H1 (cell line): ENCODE results near the gene ZNRF3. TPM values are rescaled to one million over a fixed set of nuclear protein-coding genes. Genes with fewer than 3 reads are reported as not detected.
"Not testable (repeated sequence)": the region's sequence is repeated elsewhere in the genome, so short reads cannot be mapped to it uniquely, and the experiment has no call there.

Experiments
- CTCF ChIA-PET: fragments of 300-600 bp; sonication (Branson Sonifier 250); formaldehyde crosslinking; loops from one replicate; lab custom pipeline; 2021; ENCODE audit not compliant: partially characterized antibody; lab: Charles Lee
- POLR2A ChIA-PET: fragments of 300-600 bp; sonication (Branson Sonifier 250); formaldehyde crosslinking; loops from one replicate; lab custom pipeline; 2021; ENCODE audit warnings: inconsistent platforms; ENCODE audit not compliant: partially characterized antibody; lab: Charles Lee
- DNase-seq, 2 experiments: peaks; one replicate each; pipeline versions ENCODE4 v3.0.0 to v3.0.0-alpha.2; 2010 to 2022; ENCODE audit warnings: low spot score in 2 of 2, low read depth in 1 of 2, mixed read lengths in 1 of 2
- FAIRE-seq: peaks from 2 replicates; lab custom pipeline; 2011; peaks lifted over from hg19 to GRCh38; lab: Jason Lieb, UNC
- H2AFZ ChIP-seq: 2 replicates; pipeline ENCODE4 v1.8.1; 2012; ENCODE audit warnings: low read length, inconsistent platforms
- H2AK5ac ChIP-seq: 2 replicates; pipeline ENCODE4 v1.6.1; 2013; ENCODE audit warnings: low read depth, low read length
- H2BK120ac ChIP-seq: replicated peaks from 2 replicates; pipeline ENCODE3; 2013; ENCODE audit warnings: low read depth, low read length, inconsistent platforms
- H2BK12ac ChIP-seq: 2 replicates; pipeline ENCODE4 v1.6.1; 2013; ENCODE audit warnings: low read depth, low read length
- H2BK15ac ChIP-seq: 2 replicates; pipeline ENCODE4 v1.6.1; 2013; ENCODE audit warnings: low read length
- H2BK20ac ChIP-seq: 2 replicates; pipeline ENCODE4 v1.6.1; 2013; ENCODE audit warnings: low read length
- H2BK5ac ChIP-seq: 2 replicates; pipeline ENCODE4 v1.6.1; 2013; ENCODE audit warnings: low read depth, low read length
- H3K14ac ChIP-seq: 2 replicates; pipeline ENCODE4 v1.6.1; 2013; ENCODE audit warnings: inconsistent platforms; ENCODE audit not compliant: insufficient read length
- H3K18ac ChIP-seq: 2 replicates; pipeline ENCODE4 v1.6.1; 2013; ENCODE audit warnings: low read length; ENCODE audit errors: extremely low read depth
- H3K23ac ChIP-seq: 2 replicates; pipeline ENCODE4 v1.6.1; 2013; ENCODE audit warnings: inconsistent platforms; ENCODE audit not compliant: insufficient read length
- H3K23me2 ChIP-seq: 2 replicates; pipeline ENCODE4 v1.6.1; 2013; ENCODE audit warnings: low read depth, low read length
- H3K27ac ChIP-seq: 2 replicates; pipeline ENCODE4 v1.6.1; 2011; ENCODE audit warnings: low read depth, low read length, inconsistent platforms
- H3K27me3 ChIP-seq, 4 experiments: replicated peaks in 1 of 4; 1 replicate in 1 of 4; 2 replicates in 3 of 4; pipeline versions ENCODE4 v1.6.1 to v1.8.1; 2011 to 2013; ENCODE audit warnings: low read length in 3 of 4, mild to moderate bottlenecking in 3 of 4, inconsistent platforms in 2 of 4, mixed read lengths in 2 of 4, moderate library complexity in 1 of 4; ENCODE audit not compliant: control insufficient read depth in 3 of 4, insufficient read depth in 3 of 4; ENCODE audit errors: extremely low read depth in 1 of 4
- H3K36me3 ChIP-seq, 4 experiments: 2 replicates each; pipeline versions ENCODE4 v1.6.1 to v1.8.1; 2011 to 2013; ENCODE audit warnings: mild to moderate bottlenecking in 4 of 4, low read length in 3 of 4, moderate library complexity in 2 of 4, control low read depth in 1 of 4, inconsistent platforms in 1 of 4; ENCODE audit not compliant: insufficient read depth in 4 of 4, control insufficient read depth in 2 of 4
- H3K4ac ChIP-seq: replicated peaks from 2 replicates; pipeline ENCODE3; 2013; ENCODE audit warnings: low read length, low read depth, mixed read lengths, inconsistent platforms; ENCODE audit not compliant: insufficient read length
- H3K4me1 ChIP-seq, 4 experiments: replicated peaks in 1 of 4; 1 replicate in 1 of 4; 2 replicates in 3 of 4; pipeline versions ENCODE4 v1.6.1 to v1.8.1; 2011 to 2013; ENCODE audit warnings: low read length in 3 of 4, inconsistent platforms in 2 of 4, mixed read lengths in 1 of 4; ENCODE audit not compliant: insufficient read depth in 4 of 4, control insufficient read depth in 3 of 4
- H3K4me2 ChIP-seq, 2 experiments: 2 replicates each; pipeline versions ENCODE4 v1.6.1 to v1.8.1; 2011 to 2013; ENCODE audit warnings: low read depth in 2 of 2, low read length in 2 of 2, control low read depth in 1 of 2, inconsistent platforms in 1 of 2, mild to moderate bottlenecking in 1 of 2; ENCODE audit not compliant: insufficient read depth in 1 of 2
- H3K4me3 ChIP-seq, 4 experiments: fragments of 200-600, 300-600 bp in 1 of 4; sonication (generic), shearing (Covaris generic), sonication (Bioruptor Twin) in 1 of 4; 2 replicates each; pipeline versions ENCODE4 v1.5.1 to v1.8.1; 2011 to 2016; ENCODE audit warnings: low read length in 4 of 4, low read depth in 3 of 4, control low read depth in 2 of 4, inconsistent platforms in 2 of 4, mild to moderate bottlenecking in 2 of 4, mixed read lengths in 1 of 4, moderate library complexity in 1 of 4; ENCODE audit not compliant: insufficient read depth in 2 of 4; ENCODE audit errors: extremely low read depth in 1 of 4
- H3K56ac ChIP-seq: replicated peaks from 2 replicates; pipeline ENCODE3; 2013; ENCODE audit warnings: low read depth, mild to moderate bottlenecking, mixed read lengths, low read length, inconsistent platforms; ENCODE audit not compliant: insufficient read length
- H3K79me1 ChIP-seq: 2 replicates; pipeline ENCODE4 v1.6.1; 2013; ENCODE audit warnings: low read depth, low read length, control low read depth
- H3K79me2 ChIP-seq, 2 experiments: 2 replicates each; pipeline versions ENCODE4 v1.6.1 to v1.8.1; 2012 to 2013; ENCODE audit warnings: low read length in 2 of 2, mild to moderate bottlenecking in 2 of 2, inconsistent platforms in 1 of 2; ENCODE audit not compliant: insufficient read depth in 2 of 2, control insufficient read depth in 1 of 2
- H3K9ac ChIP-seq, 4 experiments: replicated peaks in 1 of 4; 1 replicate in 1 of 4; 2 replicates in 3 of 4; pipeline versions ENCODE4 v1.6.1 to v1.8.1; 2011 to 2013; ENCODE audit warnings: low read depth in 3 of 4, low read length in 3 of 4, control low read depth in 2 of 4, mild to moderate bottlenecking in 2 of 4, moderate library complexity in 2 of 4, inconsistent platforms in 1 of 4; ENCODE audit errors: extremely low read depth in 1 of 4
- H3K9me3 ChIP-seq, 2 experiments: 2 replicates each; pipeline versions ENCODE4 v1.6.1 to v1.8.1; 2012 to 2013; ENCODE audit warnings: mild to moderate bottlenecking in 2 of 2, moderate library complexity in 2 of 2, control low read depth in 1 of 2, inconsistent platforms in 1 of 2, low read depth in 1 of 2, low read length in 1 of 2, mixed read lengths in 1 of 2; ENCODE audit not compliant: insufficient read depth in 2 of 2
- H4K20me1 ChIP-seq, 2 experiments: replicated peaks in 1 of 2; 2 replicates each; pipeline versions ENCODE3 to v1.8.1; 2011 to 2013; ENCODE audit warnings: inconsistent platforms in 2 of 2, low read length in 2 of 2, mild to moderate bottlenecking in 1 of 2; ENCODE audit not compliant: insufficient read depth in 2 of 2, control insufficient read depth in 1 of 2
- H4K5ac ChIP-seq: 2 replicates; pipeline ENCODE4 v1.6.1; 2013; ENCODE audit warnings: low read length, low read depth, mixed read lengths, inconsistent platforms; ENCODE audit not compliant: insufficient read length
- H4K8ac ChIP-seq: 2 replicates; pipeline ENCODE4 v1.8.0; 2013; ENCODE audit warnings: mild to moderate bottlenecking, moderate library complexity, low read length, inconsistent platforms; ENCODE audit not compliant: insufficient read depth; ENCODE audit errors: extremely low read depth
- H4K91ac ChIP-seq: replicated peaks from 2 replicates; pipeline ENCODE3; 2013; ENCODE audit warnings: low read length, mixed read lengths, inconsistent platforms; ENCODE audit not compliant: insufficient read length
- WGBS, 2 experiments: shearing (Covaris generic) in 1 of 2; methylation state at CpG; one replicate each; pipeline versions ENCODE4 v1.1.6 to v1.1.7; 2013 to 2015; ENCODE audit warnings: low lambda C conversion rate in 2 of 2, mixed read lengths in 2 of 2, inconsistent platforms in 1 of 2, low coverage in 1 of 2, missing lambda C conversion rate in 1 of 2; ENCODE audit not compliant: insufficient replicate concordance in 2 of 2, insufficient coverage in 1 of 2, insufficient read length in 1 of 2; ENCODE audit errors: extremely low coverage in 1 of 2, missing lambda C conversion rate in 1 of 2; 5-methylcytosine and 5-hydroxymethylcytosine counted together
- polyA plus RNA-seq, 7 experiments: library from polyadenylated mRNA; depleted of rRNA in 3 of 7; stranded (reverse) in 5 of 7; unstranded in 2 of 7; fragments of >200 nt in 5 of 7; fragments of 200-250 nt in 2 of 7; gene quantifications; 1 replicate in 5 of 7; 2 replicates in 1 of 7; 4 replicates in 1 of 7; pipeline versions ENCODE4 v1.2.1 to v1.2.3, GENCODE V29; 2011 to 2013; ENCODE audit warnings: missing spikeins in 2 of 7, mixed read lengths in 2 of 7
- total RNA-seq: library from RNA; stranded (reverse); fragmentation: NEBNext Ultra II Directional; extraction: Animal tissue kit (Norgen Biotek cat#: 25700); gene quantifications from 2 replicates; pipeline ENCODE4 v1.2.1, GENCODE V29; 2021

Gene ZNRF3
- total and polyA plus RNA-seq, 2 of the 8 experiments (the other 6 are each of a cell fraction or from before 2014, with no cell fraction given): 14.1 to 21.7 TPM

DNA sequence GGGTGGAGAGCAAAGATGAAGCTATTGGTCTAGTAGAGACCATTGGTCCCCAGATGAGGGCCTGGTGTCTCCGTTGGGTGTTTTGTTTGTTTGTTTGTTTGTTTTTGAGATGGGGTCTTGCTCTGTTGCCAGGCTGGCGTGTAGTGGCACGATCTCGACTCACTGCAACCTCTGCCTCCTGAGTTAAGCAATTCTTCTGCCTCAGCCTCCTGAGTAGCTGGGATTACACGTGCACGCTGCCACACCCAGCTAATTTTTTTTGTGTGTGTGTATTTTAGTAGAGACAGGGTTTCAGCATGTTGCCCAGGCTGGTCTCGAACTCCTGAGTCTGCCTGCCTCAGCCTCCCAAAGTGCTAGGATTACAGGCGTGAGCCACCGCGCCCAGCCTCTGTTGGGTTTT is 25.4 kb downstream of the ZNRF3 start:
- H3K14ac ChIP-seq, H3K4me3 ChIP-seq, H3K4me2 ChIP-seq, H3K56ac ChIP-seq, H2BK15ac ChIP-seq, H2BK120ac ChIP-seq, H3K23me2 ChIP-seq, H4K8ac ChIP-seq, H2BK5ac ChIP-seq, H2AFZ ChIP-seq, H2BK12ac ChIP-seq, H3K4ac ChIP-seq, H3K36me3 ChIP-seq, H4K91ac ChIP-seq, H3K9ac ChIP-seq, H3K18ac ChIP-seq, H3K27ac ChIP-seq, H3K9me3 ChIP-seq, H2BK20ac ChIP-seq, H3K23ac ChIP-seq, H2AK5ac ChIP-seq, FAIRE-seq, DNase-seq, H4K5ac ChIP-seq, H3K27me3 ChIP-seq: not testable (repeated sequence)
- ChIA-PET POLR2A (interaction anchor here (0.9 to 1.9 kb wide), 2 partner anchors 9 to 11 kb away, joined by 3 to 10 read pairs; no protein-coding TSS in a partner anchor), CTCF (interaction anchor here (0.8 to 2.6 kb wide), 6 partner anchors 10 to 131 kb away, joined by 3 to 9 read pairs (median 5); no protein-coding TSS in a partner anchor)
- peaks cover 7 to 17% of the 10 kb centered on the region in 2 experiments for H4K20me1 ChIP-seq
- H3K79me1 ChIP-seq: peaks cover 19% of the 10 kb centered on the region
- WGBS, 2 experiments: 91% methylated on average over 10 of the region's 10 CpGs; no CpG with 5 or more reads in 1 of the 2 experiments
- H3K79me2 ChIP-seq: peaks cover 16 to 95% of the 10 kb centered on the region in 2 experiments
- peaks cover 0 to 11% (median under 1%) of the 10 kb centered on the region in 4 experiments; a peak in 4 of 7 replicates for H3K4me1 ChIP-seq
